HL-60 (cell line): ENCODE results near the gene TMPRSS2.

Source experiments
- CTCF ChIP-seq: IDR thresholded peaks from one replicate; pipeline ENCODE4 v1.5.1; 2011; ENCODE audit warnings: low read length, control low read depth, inconsistent platforms; ENCODE audit not compliant: insufficient read depth
- POLR2AphosphoS5 ChIP-seq: IDR thresholded peaks from 2 replicates; pipeline ENCODE4 v1.6.1; 2012; ENCODE audit warnings: low read depth
- REST ChIP-seq: IDR thresholded peaks from 2 replicates; pipeline ENCODE4 v1.6.1; 2012; ENCODE audit warnings: low read depth; ENCODE audit not compliant: insufficient replicate concordance
- SPI1 ChIP-seq: IDR thresholded peaks from 2 replicates; pipeline ENCODE4 v1.6.1; 2012; ENCODE audit warnings: low read depth, mild to moderate bottlenecking, borderline replicate concordance

- TF ChIP-seq CTCF (no peak), POLR2AphosphoS5 (no peak), REST (no peak), SPI1 (no peak)
These were observed 41.7 kb downstream of the TMPRSS2 start for GRCh38 chr21:41466024-41466820.
